Calu3 (cell line): ENCODE results near the gene SLPI. TPM values are rescaled to one million over a fixed set of nuclear protein-coding genes. Genes with fewer than 3 reads are reported as not detected.

Experiments
- BruUV-seq: library from RNA; stranded (reverse); fragments of 400-500 nt; replicated peaks from 2 replicates; lab custom pipeline; 2021; lab: Mats Ljungman, UMichigan
- CTCF ChIA-PET: fragments of 300-600 bp; sonication (Branson Sonifier 250); formaldehyde crosslinking; loops from one replicate; lab custom pipeline; 2022; ENCODE audit warnings: antibody characterized with exemption; lab: Charles Lee
- DNase-seq: peaks from one replicate; pipeline ENCODE4 v3.0.0; 2022
- H3K27ac Mint-ChIP-seq: one replicate; pipeline ENCODE4 v1.8.0; 2022; ENCODE audit warnings: mixed read lengths; ENCODE audit not compliant: unreplicated experiment
- H3K27me3 Mint-ChIP-seq: one replicate; pipeline ENCODE4 v1.8.0; 2022; ENCODE audit warnings: mixed read lengths; ENCODE audit not compliant: unreplicated experiment
- H3K36me3 Mint-ChIP-seq: one replicate; pipeline ENCODE4 v1.8.0; 2022; ENCODE audit warnings: mild to moderate bottlenecking, moderate library complexity, mixed read lengths; ENCODE audit not compliant: insufficient read depth, unreplicated experiment
- H3K4me1 Mint-ChIP-seq: one replicate; pipeline ENCODE4 v1.8.0; 2022; ENCODE audit warnings: mild to moderate bottlenecking, low read depth, mixed read lengths; ENCODE audit not compliant: unreplicated experiment
- H3K4me3 Mint-ChIP-seq: one replicate; pipeline ENCODE4 v1.8.0; 2022; ENCODE audit warnings: mild to moderate bottlenecking, low read depth, moderate library complexity, mixed read lengths; ENCODE audit not compliant: unreplicated experiment
- H3K9me3 Mint-ChIP-seq: one replicate; pipeline ENCODE4 v1.8.0; 2022; ENCODE audit warnings: low read depth, mixed read lengths; ENCODE audit not compliant: unreplicated experiment
- CTCF ChIP-seq: fragments of 200-600 bp; IDR thresholded peaks from one replicate; pipeline ENCODE4 v1.8.0; 2022; ENCODE audit warnings: antibody characterized with exemption; ENCODE audit not compliant: unreplicated experiment
- intact Hi-C: fragments of 100-400 bp; cut with micrococcal nuclease; formaldehyde crosslinking; loops from one replicate; pipeline ENCODE4 v1.10.0; 2022; ENCODE audit not compliant: unreplicated experiment
- total RNA-seq: library from RNA; stranded (reverse); gene quantifications from 2 replicates; pipeline ENCODE4 v1.2.3, GENCODE V29; 2022

SLPI gene
- total RNA-seq, 1 experiment from 2014 or later = 270 TPM

- H3K27ac Mint-ChIP-seq = no peak overlapping the region
- H3K4me3 Mint-ChIP-seq = no peak overlapping the region
- BruUV-seq = no TSS peak
- no peaks in the 10 kb centered on the region for H3K36me3 Mint-ChIP-seq
- H3K27me3 Mint-ChIP-seq = peaks cover 54% of the 10 kb centered on the region
- peak; percentile 48 for TF ChIP-seq CTCF
- H3K9me3 Mint-ChIP-seq = no peaks in the 10 kb centered on the region
- DNase-seq = peak; percentile 79
- no peaks in the 10 kb centered on the region for H3K4me1 Mint-ChIP-seq
- intact Hi-C loops = no loop called here
- CTCF ChIA-PET = interaction anchor here (0.6 to 1.1 kb wide), 10 partner anchors 10 to 1146 kb away, joined by 3 to 9 read pairs (median 5); no protein-coding TSS in a partner anchor
Observed at GRCh38 chr20:45300961-45301360, 46.6 kb upstream of the SLPI start.

DNA sequence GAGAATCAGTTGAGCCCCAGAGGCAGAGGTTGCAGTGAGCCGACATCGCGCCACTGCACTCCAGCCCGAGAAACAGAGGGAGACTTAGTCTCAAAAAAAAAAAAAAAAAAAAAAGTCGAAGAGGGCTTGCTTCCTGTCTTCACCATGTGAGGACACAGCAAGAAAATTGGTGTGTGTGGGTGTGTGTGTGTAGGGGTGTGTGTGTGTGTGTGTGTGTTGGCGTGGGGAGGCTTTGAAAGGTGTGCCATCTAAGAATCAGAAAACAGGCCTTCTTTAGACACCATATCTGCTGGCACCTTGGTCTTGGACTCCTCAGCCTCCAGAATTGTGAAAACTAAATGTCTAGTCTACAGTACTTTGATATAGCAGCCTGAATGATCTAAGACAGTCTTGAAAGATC lies 45.4 kb upstream of the SLPI start:
- intact Hi-C loops = no loop called here
- Mint-ChIP-seq H3K9me3 (no peaks in the 10 kb centered on the region), H3K4me3 (no peak overlapping the region), H3K4me1 (no peaks in the 10 kb centered on the region), H3K27ac (no peak overlapping the region), H3K27me3 (peaks cover 54% of the 10 kb centered on the region), H3K36me3 (no peaks in the 10 kb centered on the region)
- CTCF ChIA-PET = interaction anchor here (0.5 to 1.2 kb wide), 2 partner anchors 16 kb away, joined by 3 to 6 read pairs; no protein-coding TSS in a partner anchor
- TF ChIP-seq CTCF = no peak
- no TSS peak for BruUV-seq
- DNase-seq = no peak

DNA sequence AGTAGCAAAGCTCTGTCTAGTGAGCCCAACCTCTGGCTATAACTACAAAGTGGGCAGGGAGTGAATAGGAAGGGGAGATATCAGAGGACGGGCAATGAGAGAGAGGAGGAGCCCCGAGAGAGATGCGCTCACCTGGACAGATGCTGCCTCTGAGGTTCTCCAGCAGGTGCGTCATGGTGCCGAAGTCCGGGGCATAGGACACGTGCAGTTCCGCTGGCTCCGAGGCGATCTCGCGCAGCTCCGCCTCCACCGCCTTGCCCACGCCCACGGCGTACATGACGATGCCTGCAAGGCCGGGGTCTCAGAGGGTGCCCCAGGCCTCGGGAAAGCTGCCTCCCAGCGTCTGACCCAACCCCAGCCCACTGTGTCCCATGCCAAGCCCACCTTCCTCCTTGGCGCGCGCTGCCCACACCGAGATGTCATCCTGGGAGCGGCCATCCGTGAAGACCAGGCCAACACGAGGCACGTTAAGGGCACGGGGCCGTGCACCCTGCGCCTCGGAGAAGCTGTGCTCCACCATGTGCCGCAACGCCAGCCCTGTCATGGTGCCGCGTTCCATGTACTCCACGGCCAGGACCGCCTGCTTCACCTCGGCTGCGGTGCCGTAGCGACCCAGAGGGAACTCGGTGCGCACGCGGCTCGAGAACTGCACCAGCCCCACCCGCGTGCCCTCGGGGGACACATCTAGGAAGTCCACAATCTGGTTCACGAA lies 43.6 kb upstream of the SLPI start:
- intact Hi-C loops = no loop called here
- CTCF ChIA-PET = no interaction called here
- DNase-seq = no peak
- no peaks in the 10 kb centered on the region for H3K4me1 Mint-ChIP-seq
- no TSS peak for BruUV-seq
- H3K27ac Mint-ChIP-seq = no peak overlapping the region
- H3K4me3 Mint-ChIP-seq = no peak overlapping the region
- peaks cover 41% of the 10 kb centered on the region for H3K27me3 Mint-ChIP-seq
- no peaks in the 10 kb centered on the region for H3K9me3 Mint-ChIP-seq
- TF ChIP-seq CTCF = no peak
- H3K36me3 Mint-ChIP-seq = peaks cover 12% of the 10 kb centered on the region

DNA sequence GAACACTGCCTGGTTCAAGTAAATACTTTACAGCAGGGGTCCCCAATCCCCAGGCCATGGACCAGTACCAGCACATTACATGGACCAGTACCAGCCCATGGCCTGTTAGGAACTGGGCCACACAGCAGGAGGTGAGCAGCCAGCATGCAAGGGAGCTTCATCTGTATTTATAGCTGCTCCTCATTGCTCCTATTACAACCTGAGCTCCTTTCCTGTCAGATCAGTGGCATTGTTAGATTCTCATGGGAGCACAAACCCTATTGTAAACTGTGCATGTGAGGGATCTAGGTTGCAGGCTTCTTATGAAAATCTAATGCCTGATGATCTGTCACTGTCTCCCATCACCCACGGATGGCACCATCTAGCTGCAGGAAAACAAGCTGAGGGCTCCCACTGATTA lies 40.3 kb upstream of the SLPI start:
- Mint-ChIP-seq H3K36me3 (peaks cover 15% of the 10 kb centered on the region), H3K27ac (no peak overlapping the region), H3K9me3 (no peaks in the 10 kb centered on the region), H3K27me3 (peaks cover 15% of the 10 kb centered on the region), H3K4me3 (no peak overlapping the region), H3K4me1 (peaks cover 17% of the 10 kb centered on the region)
- intact Hi-C loops = loop anchor here (5.0 kb wide), 2 partner anchors 42 to 192 kb away; partner anchors contain the start of genes KCNS1 and SLPI
- no peak for DNase-seq
- no peak for TF ChIP-seq CTCF
- CTCF ChIA-PET = interaction anchor here (0.7 to 4.7 kb wide), 22 partner anchors 9 to 283 kb away, joined by 3 to 27 read pairs (median 7); partner anchors contain the start of genes PI3 and SLPI
- no TSS peak for BruUV-seq
